ENCODE data around the gene SLC17A5.
"Not testable (repeated sequence)": the region's sequence is repeated elsewhere in the genome, so short reads cannot be mapped to it uniquely, and the experiment has no call there.

Gene SLC17A5

GRCh38 chr6:73614802-73615201 lies 39.0 kb downstream of the SLC17A5 start:
- no peak for DNase-seq (ENCODE audit: low spot score)

GRCh38 chr6:73613806-73614536 lies 39.8 kb downstream of the SLC17A5 start:
- DNase-seq (ENCODE audit: low spot score), result no peak

- no peak for DNase-seq (ENCODE audit: low spot score)
These were observed 41.2 kb downstream of the SLC17A5 start for GRCh38 chr6:73612611-73613010.

- no peak for DNase-seq (ENCODE audit: low spot score)
These were observed 43.1 kb downstream of the SLC17A5 start for GRCh38 chr6:73610444-73611275.

- DNase-seq (ENCODE audit: low spot score), result no peak
These were observed 45.0 kb downstream of the SLC17A5 start for GRCh38 chr6:73608761-73609160.

GRCh38 chr6:73606428-73606827 lies 47.4 kb downstream of the SLC17A5 start:
- no peak for DNase-seq (ENCODE audit: low spot score)

- no peak for DNase-seq (ENCODE audit: low spot score)
These were observed 49.3 kb downstream of the SLC17A5 start for GRCh38 chr6:73604461-73604860.

GRCh38 chr6:73604020-73604419 lies 49.8 kb downstream of the SLC17A5 start:
- DNase-seq (ENCODE audit: low spot score), result no peak

- DNase-seq (ENCODE audit: low spot score), result no peak
These were observed 67.3 kb downstream of the SLC17A5 start for GRCh38 chr6:73586416-73586974.

- DNase-seq (ENCODE audit: low spot score), result peak; percentile 63
These were observed 68.0 kb downstream of the SLC17A5 start for GRCh38 chr6:73585566-73586415.

GRCh38 chr6:73581293-73581692 lies 72.5 kb downstream of the SLC17A5 start:
- DNase-seq (ENCODE audit: low spot score), result no peak

- DNase-seq (ENCODE audit: low spot score), result peak; percentile 71
These were observed 73.3 kb downstream of the SLC17A5 start for GRCh38 chr6:73580247-73581149.

- DNase-seq (ENCODE audit: low spot score), result peak; percentile 50
These were observed 73.9 kb downstream of the SLC17A5 start for GRCh38 chr6:73579851-73580246.

GRCh38 chr6:73579389-73579788 lies 74.4 kb downstream of the SLC17A5 start:
- no peak for DNase-seq (ENCODE audit: low spot score)

GRCh38 chr6:73577676-73578075 lies 76.1 kb downstream of the SLC17A5 start:
- DNase-seq (ENCODE audit: low spot score), result no peak

- not testable (repeated sequence) for DNase-seq (ENCODE audit: low spot score)
These were observed 81.3 kb downstream of the SLC17A5 start for GRCh38 chr6:73572531-73572930.

GRCh38 chr6:73571218-73572181 lies 82.3 kb downstream of the SLC17A5 start:
- not testable (repeated sequence) for DNase-seq (ENCODE audit: low spot score)

- no peak for DNase-seq (ENCODE audit: low spot score)
These were observed 84.7 kb downstream of the SLC17A5 start for GRCh38 chr6:73569121-73569520.

GRCh38 chr6:73566954-73567591 lies 86.7 kb downstream of the SLC17A5 start:
- DNase-seq (ENCODE audit: low spot score), result peak; percentile 81
